Loucy (cell line): Measurements from ENCODE around the gene TNFRSF14.

Experiments used
- H2AFZ ChIP-seq: fragments of 200-600 bp; sonication (generic); 2 replicates; pipeline ENCODE4 v1.6.0; 2016; ENCODE audit warnings: antibody characterized with exemption, mild to moderate bottlenecking, low read length, moderate library complexity
- H3F3A ChIP-seq: fragments of 200-600 bp; 2 replicates; pipeline ENCODE4 v1.6.0; 2016; ENCODE audit warnings: antibody characterized with exemption, low read depth, mild to moderate bottlenecking
- H3K27me3 ChIP-seq: fragments of 200-600 bp; sonication (generic); 2 replicates; pipeline ENCODE4 v1.6.1; 2014; ENCODE audit warnings: low read length, mild to moderate bottlenecking; ENCODE audit not compliant: insufficient read depth, poor library complexity, severe bottlenecking
- H3K36me3 ChIP-seq: fragments of 200-600 bp; sonication (generic); 2 replicates; pipeline ENCODE4 v1.6.1; 2016; ENCODE audit warnings: low read length; ENCODE audit not compliant: insufficient read depth
- H3K4me1 ChIP-seq: fragments of 200-600 bp; sonication (generic); 2 replicates; pipeline ENCODE4 v1.5.1; 2014; ENCODE audit warnings: low read length, mild to moderate bottlenecking; ENCODE audit not compliant: insufficient read depth, poor library complexity, severe bottlenecking
- H3K4me2 ChIP-seq: fragments of 200-600 bp; sonication (generic); 2 replicates; pipeline ENCODE4 v1.6.0; 2014; ENCODE audit warnings: antibody characterized with exemption, low read length, low read depth, mild to moderate bottlenecking; ENCODE audit not compliant: poor library complexity, severe bottlenecking
- H3K4me3 ChIP-seq: fragments of 200-600 bp; sonication (generic); 2 replicates; pipeline ENCODE4 v1.5.1; 2014; ENCODE audit warnings: low read length, mild to moderate bottlenecking, mixed read lengths; ENCODE audit not compliant: poor library complexity, severe bottlenecking
- H3K79me2 ChIP-seq: fragments of 200-600 bp; sonication (generic); 2 replicates; pipeline ENCODE4 v1.6.1; 2014; ENCODE audit warnings: low read length; ENCODE audit not compliant: insufficient read depth
- H3K9ac ChIP-seq: fragments of 200-600 bp; sonication (generic); 2 replicates; pipeline ENCODE4 v1.6.0; 2014; ENCODE audit warnings: mild to moderate bottlenecking, low read depth, low read length, moderate library complexity; ENCODE audit not compliant: poor library complexity, severe bottlenecking
- H3K9me2 ChIP-seq: fragments of 200-600 bp; sonication (generic); replicated peaks from 2 replicates; pipeline ENCODE4 v1.6.1; 2016; ENCODE audit warnings: low read depth, low read length, mixed read lengths
- H3K9me3 ChIP-seq: fragments of 200-600 bp; sonication (generic); 2 replicates; pipeline ENCODE4 v1.6.1; 2014; ENCODE audit warnings: mild to moderate bottlenecking, antibody characterized with exemption, low read length, low read depth; ENCODE audit not compliant: insufficient read depth
- H4K20me1 ChIP-seq: fragments of 200-600 bp; sonication (generic); 2 replicates; pipeline ENCODE4 v1.6.0; 2014; ENCODE audit warnings: antibody characterized with exemption, low read length, mild to moderate bottlenecking; ENCODE audit not compliant: insufficient read depth, poor library complexity, severe bottlenecking
- EZH2phosphoT487 ChIP-seq: fragments of 200-600 bp; IDR thresholded peaks from 2 replicates; pipeline ENCODE4 v1.6.1; 2018; ENCODE audit warnings: antibody characterized with exemption, mild to moderate bottlenecking, moderate library complexity, borderline replicate concordance
- TF ChIP-seq, protein P1 (sequence below): fragments of 200-600 bp; sonication (generic); conservative IDR thresholded peaks from 2 replicates; pipeline ENCODE4 v1.5.1; 2014; ENCODE audit warnings: mild to moderate bottlenecking, antibody characterized with exemption, low read length

TNFRSF14 gene

GRCh38 chr1:2590233-2591141 is 34.3 kb downstream of the TNFRSF14 start:
- H3K9me3 ChIP-seq, result no peaks in the 10 kb centered on the region
- no peaks in the 10 kb centered on the region for H3F3A ChIP-seq
- peaks cover 3% of the 10 kb centered on the region; the same call in 1 of the 2 replicates for H3K79me2 ChIP-seq
- no peak overlapping the region for H3K4me2 ChIP-seq
- no peaks in the 10 kb centered on the region for H3K9me2 ChIP-seq
- no peak overlapping the region for H3K9ac ChIP-seq
- TF ChIP-seq EZH2phosphoT487, result no peak
- TF ChIP-seq, protein P1, sequence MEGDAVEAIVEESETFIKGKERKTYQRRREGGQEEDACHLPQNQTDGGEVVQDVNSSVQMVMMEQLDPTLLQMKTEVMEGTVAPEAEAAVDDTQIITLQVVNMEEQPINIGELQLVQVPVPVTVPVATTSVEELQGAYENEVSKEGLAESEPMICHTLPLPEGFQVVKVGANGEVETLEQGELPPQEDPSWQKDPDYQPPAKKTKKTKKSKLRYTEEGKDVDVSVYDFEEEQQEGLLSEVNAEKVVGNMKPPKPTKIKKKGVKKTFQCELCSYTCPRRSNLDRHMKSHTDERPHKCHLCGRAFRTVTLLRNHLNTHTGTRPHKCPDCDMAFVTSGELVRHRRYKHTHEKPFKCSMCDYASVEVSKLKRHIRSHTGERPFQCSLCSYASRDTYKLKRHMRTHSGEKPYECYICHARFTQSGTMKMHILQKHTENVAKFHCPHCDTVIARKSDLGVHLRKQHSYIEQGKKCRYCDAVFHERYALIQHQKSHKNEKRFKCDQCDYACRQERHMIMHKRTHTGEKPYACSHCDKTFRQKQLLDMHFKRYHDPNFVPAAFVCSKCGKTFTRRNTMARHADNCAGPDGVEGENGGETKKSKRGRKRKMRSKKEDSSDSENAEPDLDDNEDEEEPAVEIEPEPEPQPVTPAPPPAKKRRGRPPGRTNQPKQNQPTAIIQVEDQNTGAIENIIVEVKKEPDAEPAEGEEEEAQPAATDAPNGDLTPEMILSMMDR, result no peak
- no peak overlapping the region for H3K4me3 ChIP-seq
- no peaks in the 10 kb centered on the region for H3K36me3 ChIP-seq
- no peak overlapping the region for H2AFZ ChIP-seq
- H3K4me1 ChIP-seq, result peaks cover 11% of the 10 kb centered on the region
- no peaks in the 10 kb centered on the region for H3K27me3 ChIP-seq
- peaks cover 3% of the 10 kb centered on the region for H4K20me1 ChIP-seq

DNA sequence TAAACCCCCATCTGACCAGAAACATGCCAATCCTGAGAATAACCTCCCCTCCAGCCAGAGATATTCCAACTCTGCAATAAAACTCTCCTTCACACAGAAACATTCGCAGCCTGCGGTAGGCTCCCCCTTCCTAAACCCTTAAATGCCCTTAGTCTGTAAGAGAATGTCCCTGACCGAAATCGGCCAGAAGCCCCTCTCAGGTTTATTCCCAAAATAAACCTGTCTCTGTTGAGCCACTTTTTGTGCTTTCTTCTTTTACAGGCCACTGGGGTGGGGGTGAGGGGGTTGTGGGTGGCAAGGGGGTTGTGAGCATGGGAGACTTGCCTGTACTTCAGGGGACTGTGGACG is 35.0 kb downstream of the TNFRSF14 start:
- peaks cover 8% of the 10 kb centered on the region for H3K4me1 ChIP-seq
- H3K36me3 ChIP-seq, result no peaks in the 10 kb centered on the region
- no peaks in the 10 kb centered on the region for H3K27me3 ChIP-seq
- TF ChIP-seq, protein P1, result no peak
- no peak for TF ChIP-seq EZH2phosphoT487
- no peaks in the 10 kb centered on the region for H3F3A ChIP-seq
- H3K79me2 ChIP-seq, result peaks cover 3% of the 10 kb centered on the region; the same call in 1 of the 2 replicates
- H3K9me3 ChIP-seq, result no peaks in the 10 kb centered on the region
- no peaks in the 10 kb centered on the region for H3K9me2 ChIP-seq
- no peak overlapping the region for H3K4me3 ChIP-seq
- H3K9ac ChIP-seq, result no peak overlapping the region
- no peak overlapping the region for H3K4me2 ChIP-seq
- peaks cover 3% of the 10 kb centered on the region for H4K20me1 ChIP-seq
- no peak overlapping the region for H2AFZ ChIP-seq

DNA sequence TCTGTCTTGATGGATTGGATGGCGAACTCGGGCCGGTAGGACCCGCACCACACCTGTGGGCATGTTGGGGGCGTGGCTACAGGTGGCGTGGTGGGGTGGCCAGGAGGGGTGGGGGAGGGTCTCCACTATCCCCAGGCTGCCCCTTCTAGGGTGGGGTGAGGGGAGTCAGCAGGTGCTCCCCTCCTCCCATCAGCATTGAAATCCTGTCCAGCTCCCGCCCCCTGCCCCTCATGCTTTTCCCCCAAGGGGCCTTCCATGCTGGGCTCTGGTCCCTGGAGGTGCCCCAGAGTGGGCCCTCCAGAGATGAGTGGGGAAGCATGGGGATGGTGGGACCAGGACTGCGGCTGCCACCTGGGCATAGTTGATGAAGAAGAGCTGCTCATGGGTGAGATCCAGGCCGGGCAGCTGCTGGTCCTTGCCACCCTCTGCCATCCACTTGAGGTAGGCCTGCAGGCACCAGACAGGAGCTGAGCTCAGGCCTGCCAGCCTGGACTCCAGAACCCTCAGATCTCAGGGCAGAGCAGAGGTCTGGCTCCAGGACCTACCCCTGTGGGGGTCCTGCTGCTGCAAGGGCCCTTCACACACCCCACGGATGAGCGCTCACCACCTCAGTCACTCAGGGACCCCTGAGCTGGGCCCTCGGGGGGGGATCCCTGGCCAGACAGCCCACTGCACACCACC is 35.5 kb downstream of the TNFRSF14 start:
- Histone ChIP-seq H3K27me3 (no peaks in the 10 kb centered on the region), H3K4me2 (no peak overlapping the region), H3K4me3 (no peak overlapping the region), H3K79me2 (peaks cover 3% of the 10 kb centered on the region; the same call in 1 of the 2 replicates), H3K9me3 (peaks cover 2% of the 10 kb centered on the region; the same call in 1 of the 2 replicates), H2AFZ (no peak overlapping the region), H3K9me2 (no peaks in the 10 kb centered on the region), H3K4me1 (peaks cover 8% of the 10 kb centered on the region), H3K36me3 (no peaks in the 10 kb centered on the region), H4K20me1 (peaks cover 3% of the 10 kb centered on the region), H3F3A (no peaks in the 10 kb centered on the region), H3K9ac (no peak overlapping the region)
- no peak for TF ChIP-seq EZH2phosphoT487
- TF ChIP-seq, protein P1, result no peak
